HG03060 (cell line): ENCODE measurements around the gene CWC15.
"Not testable (repeated sequence)": the region's sequence is repeated elsewhere in the genome, so short reads cannot be mapped to it uniquely, and the experiment has no call there.

ENCODE experiments used
- ATAC-seq: cut with Tn5 transposase; IDR thresholded peaks from one replicate; pipeline ENCODE4 v1.9.1; 2021; ENCODE audit warnings: low read depth, moderate number of reproducible peaks; ENCODE audit not compliant: unreplicated experiment

The CWC15 gene

DNA sequence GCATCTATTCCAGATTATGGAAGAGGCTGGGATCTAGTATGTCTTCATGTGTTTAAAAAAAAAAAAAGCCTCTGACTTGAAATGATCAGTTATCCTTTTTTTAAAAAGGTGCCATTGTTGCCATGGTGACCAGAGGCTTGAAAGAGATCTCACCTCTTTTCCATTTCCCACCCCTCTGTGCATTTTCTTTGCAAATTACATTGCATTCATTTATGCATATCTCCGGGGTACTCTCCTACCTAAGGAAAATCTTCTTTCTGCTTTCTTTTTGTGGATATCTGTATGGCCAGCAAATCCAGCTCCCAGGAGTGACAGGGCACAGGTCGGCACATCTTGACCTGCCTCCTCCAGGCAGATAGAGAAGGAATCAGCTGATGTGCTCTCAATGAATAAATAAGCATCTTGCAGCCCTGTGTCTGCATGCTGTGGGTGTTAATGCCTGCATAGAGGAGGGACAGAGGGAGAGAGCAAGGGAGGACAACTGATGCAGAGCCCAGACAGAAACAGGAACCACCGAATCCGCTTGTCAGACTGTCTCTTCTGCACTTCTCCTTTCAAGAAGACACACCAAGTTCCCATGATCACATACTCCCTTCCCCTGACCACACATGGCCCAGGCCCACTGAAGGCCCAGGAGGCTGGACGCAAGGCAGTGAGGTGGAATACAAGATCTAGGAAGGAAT, 50.9 kb downstream of the CWC15 start:
- ATAC-seq, result no peak

DNA sequence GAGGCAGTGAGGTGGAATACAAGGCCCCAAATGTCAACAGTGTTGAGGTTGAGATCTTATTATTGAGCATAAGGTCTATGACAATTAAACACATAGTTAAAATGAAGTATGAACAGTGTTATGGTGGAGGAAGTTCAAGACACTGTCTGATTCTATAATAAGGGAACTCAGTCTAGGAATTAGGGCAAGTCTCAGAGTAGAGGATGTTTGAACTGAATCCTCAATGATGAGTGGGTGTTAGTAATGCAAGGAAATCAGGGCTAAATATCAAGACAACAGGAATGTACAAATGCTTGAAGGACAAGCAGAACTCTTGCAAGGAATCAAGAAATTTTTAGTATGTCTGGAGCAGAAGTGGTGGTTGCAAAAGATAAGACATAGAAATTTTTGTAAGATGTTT, 53.0 kb downstream of the CWC15 start:
- ATAC-seq, result no peak

DNA sequence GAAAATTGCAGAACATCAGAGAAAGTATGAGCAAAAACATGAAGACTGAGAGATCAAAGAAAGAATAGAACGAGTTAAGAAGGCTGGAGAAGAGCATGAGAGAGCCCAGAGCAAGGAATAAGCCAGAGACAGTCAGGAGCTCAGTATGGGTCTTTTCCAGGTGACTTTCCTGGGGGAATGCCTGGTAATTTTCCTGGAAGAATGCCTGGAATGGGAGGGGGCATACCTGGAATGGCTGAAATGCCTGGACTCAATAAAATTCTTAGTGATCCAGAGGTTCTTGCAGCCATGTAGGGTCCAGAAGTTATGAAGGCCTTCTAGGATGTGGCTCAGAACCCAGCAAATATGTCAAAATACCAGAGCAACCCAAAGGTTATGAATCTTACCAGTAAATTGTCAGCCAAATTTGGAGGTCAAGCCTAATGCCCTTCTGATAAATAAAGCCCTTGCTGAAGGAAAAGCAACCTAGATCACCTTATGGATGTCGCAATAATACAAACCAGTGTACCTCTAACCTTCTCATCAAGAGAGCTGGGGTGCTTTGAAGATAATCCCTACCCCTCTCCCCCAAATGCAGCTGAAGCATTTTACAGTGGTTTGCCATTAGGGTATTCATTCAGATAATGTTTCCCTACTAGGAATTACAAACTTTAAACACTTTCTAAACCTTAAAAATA, 59.5 kb downstream of the CWC15 start:
- not testable (repeated sequence) for ATAC-seq

DNA sequence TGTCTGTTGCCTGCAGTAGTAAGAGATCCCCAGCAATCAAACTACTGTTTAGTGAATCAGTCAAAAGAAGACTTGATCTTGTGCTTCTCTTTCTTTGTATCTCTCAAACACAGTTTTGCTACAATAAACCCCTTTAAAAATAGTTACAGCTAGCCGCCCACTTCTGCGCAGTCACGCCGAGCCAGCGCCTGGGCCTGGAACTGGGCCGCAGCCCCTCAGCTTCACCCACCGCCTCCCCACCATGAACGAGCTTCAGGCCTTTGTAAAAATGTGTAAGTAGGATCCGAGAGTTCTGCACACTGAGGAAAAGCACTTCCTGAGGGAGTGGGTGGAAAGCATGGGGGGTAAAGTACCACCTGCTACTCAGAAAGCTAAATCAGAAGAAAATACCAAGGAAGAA, 60.5 kb downstream of the CWC15 start:
- ATAC-seq, result no peak
